Measurements from ENCODE around the gene RNASE1.

RNASE1 gene

DNA sequence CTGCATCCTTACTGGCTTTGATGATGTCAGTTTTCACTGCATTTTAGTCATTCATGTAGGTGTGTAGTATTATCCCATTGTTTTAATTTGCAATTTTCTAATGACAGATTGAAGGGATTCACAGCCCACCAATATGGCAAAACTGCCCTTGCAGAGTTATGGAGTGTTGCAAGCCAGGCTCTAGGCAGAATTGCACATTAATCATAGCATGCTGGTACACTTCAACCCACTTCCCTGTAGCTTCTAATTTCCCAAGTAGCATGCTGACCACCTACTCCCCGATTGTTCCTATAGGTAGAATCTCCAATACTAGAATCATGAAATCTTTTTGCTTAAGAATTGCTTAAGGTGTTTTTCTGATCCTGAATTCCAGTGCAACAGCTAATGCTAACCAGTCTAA lies 26.7 kb downstream of the RNASE1 start:
- ChIA-PET CTCF (no interaction called here), POLR2A (no interaction called here)
- no peak overlapping the region for H3K4me3 ChIP-seq (ENCODE audit: low read depth, low read length)
- DNase-seq (ENCODE audit: low read depth, low spot score) = no peak
- TF ChIP-seq, protein P1, sequence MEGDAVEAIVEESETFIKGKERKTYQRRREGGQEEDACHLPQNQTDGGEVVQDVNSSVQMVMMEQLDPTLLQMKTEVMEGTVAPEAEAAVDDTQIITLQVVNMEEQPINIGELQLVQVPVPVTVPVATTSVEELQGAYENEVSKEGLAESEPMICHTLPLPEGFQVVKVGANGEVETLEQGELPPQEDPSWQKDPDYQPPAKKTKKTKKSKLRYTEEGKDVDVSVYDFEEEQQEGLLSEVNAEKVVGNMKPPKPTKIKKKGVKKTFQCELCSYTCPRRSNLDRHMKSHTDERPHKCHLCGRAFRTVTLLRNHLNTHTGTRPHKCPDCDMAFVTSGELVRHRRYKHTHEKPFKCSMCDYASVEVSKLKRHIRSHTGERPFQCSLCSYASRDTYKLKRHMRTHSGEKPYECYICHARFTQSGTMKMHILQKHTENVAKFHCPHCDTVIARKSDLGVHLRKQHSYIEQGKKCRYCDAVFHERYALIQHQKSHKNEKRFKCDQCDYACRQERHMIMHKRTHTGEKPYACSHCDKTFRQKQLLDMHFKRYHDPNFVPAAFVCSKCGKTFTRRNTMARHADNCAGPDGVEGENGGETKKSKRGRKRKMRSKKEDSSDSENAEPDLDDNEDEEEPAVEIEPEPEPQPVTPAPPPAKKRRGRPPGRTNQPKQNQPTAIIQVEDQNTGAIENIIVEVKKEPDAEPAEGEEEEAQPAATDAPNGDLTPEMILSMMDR (IDR thresholded peaks at IDR 0.05; ENCODE audit: insufficient read depth, low read length, missing control alignments) = no peak

DNA sequence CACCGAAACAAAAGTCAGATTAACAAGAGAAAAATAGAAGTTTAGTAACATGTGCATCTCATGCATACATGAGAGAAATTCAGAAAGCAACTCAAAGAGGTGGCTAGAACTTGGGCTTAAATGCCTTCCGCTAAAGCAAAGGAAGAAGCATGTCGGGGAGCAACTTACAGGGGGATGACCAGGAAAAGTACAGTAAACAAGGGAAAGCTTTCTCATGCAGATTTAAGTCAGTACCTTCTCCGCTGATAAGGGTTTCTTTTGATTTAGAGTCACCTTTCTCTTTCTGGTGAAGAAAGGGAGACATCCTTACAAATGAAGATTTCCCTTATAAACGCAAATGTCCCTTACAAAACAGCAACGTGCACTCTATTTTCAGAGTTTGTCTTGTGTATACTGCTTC lies 27.6 kb downstream of the RNASE1 start:
- DNase-seq (ENCODE audit: low read depth, low spot score) = no peak
- ChIA-PET POLR2A (no interaction called here), CTCF (no interaction called here)
- TF ChIP-seq, protein P1 (IDR thresholded peaks at IDR 0.05; ENCODE audit: insufficient read depth, low read length, missing control alignments) = no peak
- H3K4me3 ChIP-seq (ENCODE audit: low read depth, low read length) = no peak overlapping the region

DNA sequence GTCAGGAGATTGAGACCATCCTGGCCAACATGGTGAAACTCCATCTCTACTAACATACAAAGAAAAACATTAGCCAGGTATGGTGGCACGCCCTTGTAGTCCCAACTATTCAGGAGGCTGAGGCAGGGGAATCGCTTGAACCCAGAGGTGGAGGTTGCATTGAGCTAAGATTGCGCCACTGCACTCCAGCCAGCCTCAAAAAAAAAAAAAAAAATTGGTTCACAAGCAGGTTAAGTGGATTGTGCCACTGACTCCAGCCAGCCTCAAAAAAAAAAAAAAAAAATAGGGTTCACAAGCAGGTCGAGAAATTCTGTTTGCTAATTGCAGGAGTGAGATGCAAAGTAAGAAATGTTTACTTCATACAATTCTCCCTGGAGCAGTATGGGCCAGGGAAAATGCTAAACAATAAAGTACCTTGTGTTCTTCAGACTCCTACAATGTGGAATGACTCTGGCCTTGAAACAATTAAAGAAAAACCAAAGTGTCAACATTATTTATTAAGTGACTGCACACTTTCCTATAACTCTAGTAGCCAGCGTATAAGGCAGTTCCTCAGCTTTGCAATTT lies 28.3 kb downstream of the RNASE1 start:
- H3K4me3 ChIP-seq (ENCODE audit: low read depth, low read length) = no peak overlapping the region
- no peak for DNase-seq (ENCODE audit: low read depth, low spot score)
- CTCF ChIA-PET = no interaction called here
- TF ChIP-seq, protein P1 (IDR thresholded peaks at IDR 0.05; ENCODE audit: insufficient read depth, low read length, missing control alignments) = no peak
- POLR2A ChIA-PET = no interaction called here

DNA sequence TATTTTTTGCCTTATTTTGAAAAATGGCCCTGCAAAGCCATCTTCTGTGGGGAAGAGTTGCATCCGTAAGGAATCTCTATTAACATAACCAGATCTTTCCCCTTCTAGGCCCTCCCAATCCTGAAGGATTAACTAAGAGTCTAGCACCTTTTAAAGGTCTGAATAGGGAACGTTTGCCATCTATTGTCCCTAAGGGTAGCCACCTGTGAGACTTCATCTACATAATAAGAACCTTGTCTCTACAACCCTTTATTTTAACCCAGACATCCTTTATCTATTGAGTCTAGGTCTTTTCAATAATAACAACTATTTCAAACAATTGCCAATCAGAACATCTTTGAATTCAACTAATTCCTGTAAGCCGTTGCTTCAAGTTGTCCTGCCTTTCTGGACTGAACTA lies 30.0 kb downstream of the RNASE1 start:
- no peak overlapping the region for H3K4me3 ChIP-seq (ENCODE audit: low read depth, low read length)
- no peak for DNase-seq (ENCODE audit: low read depth, low spot score)
- CTCF ChIA-PET = no interaction called here
- TF ChIP-seq, protein P1 (IDR thresholded peaks at IDR 0.05; ENCODE audit: insufficient read depth, low read length, missing control alignments) = no peak
- POLR2A ChIA-PET = no interaction called here

DNA sequence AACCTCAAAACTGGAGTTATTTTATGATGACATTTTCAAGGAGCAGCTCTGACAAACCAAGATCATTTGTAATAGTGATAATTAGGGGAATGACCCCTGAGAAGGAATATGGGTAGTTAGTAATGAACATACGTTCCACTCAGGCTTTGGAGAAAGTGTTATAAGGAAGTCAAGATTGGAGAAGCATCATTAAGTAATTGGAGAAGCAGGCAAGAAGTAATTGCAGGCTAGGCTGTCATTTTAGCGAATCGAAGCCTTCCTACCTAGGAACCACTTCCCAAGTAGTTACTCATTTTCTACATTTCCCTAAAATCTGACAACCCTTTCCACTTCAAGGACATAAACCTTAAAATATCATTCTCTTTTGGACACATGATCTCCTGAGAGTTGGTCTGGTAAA lies 33.2 kb downstream of the RNASE1 start:
- TF ChIP-seq, protein P1 (IDR thresholded peaks at IDR 0.05; ENCODE audit: insufficient read depth, low read length, missing control alignments) = no peak
- H3K4me3 ChIP-seq (ENCODE audit: low read depth, low read length) = no peak overlapping the region
- no peak for DNase-seq (ENCODE audit: low read depth, low spot score)
- POLR2A ChIA-PET = no interaction called here
- CTCF ChIA-PET = no interaction called here

DNA sequence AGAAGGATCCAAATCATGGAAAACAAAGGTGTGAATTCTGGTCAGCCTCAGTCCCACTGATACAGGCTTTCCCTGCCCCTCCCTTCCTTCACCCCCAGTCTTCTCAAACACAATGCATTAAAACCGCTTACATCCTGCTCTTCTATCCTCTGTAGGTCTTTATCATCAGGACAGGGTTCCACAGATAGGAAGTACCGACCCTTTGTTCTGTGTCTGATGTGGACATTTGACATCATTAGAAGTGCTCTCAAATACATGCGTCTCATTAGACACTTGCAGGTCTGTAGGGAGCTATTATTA lies 34.1 kb downstream of the RNASE1 start:
- TF ChIP-seq, protein P1 (IDR thresholded peaks at IDR 0.05; ENCODE audit: insufficient read depth, low read length, missing control alignments) = no peak
- no peak for DNase-seq (ENCODE audit: low read depth, low spot score)
- ChIA-PET CTCF (no interaction called here), POLR2A (no interaction called here)
- no peak overlapping the region for H3K4me3 ChIP-seq (ENCODE audit: low read depth, low read length)
